CD14-positive monocyte (primary cell): ENCODE measurements around the gene MEGF6. TPM values are rescaled to one million over a fixed set of nuclear protein-coding genes. Genes with fewer than 3 reads are reported as not detected.

Source experiments
- DNase-seq, 3 donors: peaks; one replicate each; pipeline ENCODE4 v3.0.0-alpha.2; 2011 to 2022
- H2AFZ ChIP-seq: 2 replicates; pipeline ENCODE4 v1.6.0; 2012; ENCODE audit warnings: mild to moderate bottlenecking, low read depth, low read length, inconsistent platforms; ENCODE audit not compliant: insufficient read depth, poor library complexity, severe bottlenecking
- H3K27ac ChIP-seq, 2 donors: 1 replicate in 1 of 2; 2 replicates in 1 of 2; pipeline ENCODE4 v1.5.1; 2012 to 2013; ENCODE audit warnings: low read length in 2 of 2, control low read depth in 1 of 2, inconsistent platforms in 1 of 2, low read depth in 1 of 2, mild to moderate bottlenecking in 1 of 2
- H3K27me3 ChIP-seq, 2 donors: one replicate each; pipeline versions ENCODE4 v1.6.0 to v1.6.1; 2011 to 2013; ENCODE audit warnings: low read length in 2 of 2; ENCODE audit not compliant: control insufficient read depth in 2 of 2, insufficient read depth in 2 of 2
- H3K36me3 ChIP-seq, 2 donors: replicated peaks in 1 of 2; 1 replicate in 1 of 2; 2 replicates in 1 of 2; pipeline versions ENCODE4 v1.5.1 to v1.6.1; 2012 to 2013; ENCODE audit warnings: low read length in 2 of 2, control low read depth in 1 of 2, inconsistent platforms in 1 of 2, mild to moderate bottlenecking in 1 of 2; ENCODE audit not compliant: insufficient read depth in 2 of 2, control insufficient read depth in 1 of 2
- H3K4me1 ChIP-seq, 2 donors: 1 replicate in 1 of 2; 2 replicates in 1 of 2; pipeline versions ENCODE4 v1.5.1 to v1.6.1; 2012 to 2013; ENCODE audit warnings: low read length in 2 of 2, control low read depth in 1 of 2, inconsistent platforms in 1 of 2, mild to moderate bottlenecking in 1 of 2, moderate library complexity in 1 of 2; ENCODE audit not compliant: insufficient read depth in 2 of 2, control insufficient read depth in 1 of 2
- H3K4me2 ChIP-seq: replicated peaks from 2 replicates; pipeline ENCODE3; 2012; ENCODE audit warnings: low read length, moderate library complexity, mild to moderate bottlenecking; ENCODE audit not compliant: poor library complexity, severe bottlenecking; ENCODE audit errors: extremely low read depth
- H3K4me3 ChIP-seq, 3 experiments: fragments of 200-600 bp in 1 of 3; sonication (generic) in 1 of 3; replicated peaks in 1 of 3; 1 replicate in 2 of 3; 2 replicates in 1 of 3; pipeline ENCODE4 v1.5.1; 2011 to 2013; ENCODE audit warnings: low read length in 3 of 3, mild to moderate bottlenecking in 3 of 3, control low read depth in 2 of 3, low read depth in 2 of 3, inconsistent platforms in 1 of 3, moderate library complexity in 1 of 3
- H3K79me2 ChIP-seq: 2 replicates; pipeline ENCODE4 v1.6.0; 2012; ENCODE audit warnings: mild to moderate bottlenecking, control low read depth, inconsistent platforms, low read length, moderate library complexity; ENCODE audit not compliant: insufficient read depth
- H3K9ac ChIP-seq: 2 replicates; pipeline ENCODE4 v1.6.0; 2017; ENCODE audit warnings: low read length, mild to moderate bottlenecking; ENCODE audit not compliant: insufficient read depth, poor library complexity, severe bottlenecking
- H3K9me3 ChIP-seq, 2 donors: replicated peaks in 1 of 2; 1 replicate in 1 of 2; 2 replicates in 1 of 2; pipeline versions ENCODE4 v1.5.1 to v1.6.1; 2012 to 2013; ENCODE audit warnings: low read length in 2 of 2, control low read depth in 1 of 2; ENCODE audit not compliant: control insufficient read depth in 1 of 2, insufficient read depth in 1 of 2
- H4K20me1 ChIP-seq: 2 replicates; pipeline ENCODE4 v1.6.0; 2012; ENCODE audit warnings: mild to moderate bottlenecking, low read length, control low read depth, moderate library complexity; ENCODE audit not compliant: insufficient read depth
- H3K27ac Mint-ChIP-seq, 7 donors: one replicate each; pipeline ENCODE4 v1.8.0; 2020; ENCODE audit warnings: mild to moderate bottlenecking in 7 of 7, mixed read lengths in 7 of 7, moderate library complexity in 6 of 7, inconsistent platforms in 2 of 7
- H3K27me3 Mint-ChIP-seq, 3 donors: one replicate each; pipeline ENCODE4 v1.8.0; 2021 to 2022; ENCODE audit warnings: low read depth in 3 of 3, mild to moderate bottlenecking in 3 of 3, mixed read lengths in 3 of 3, moderate library complexity in 3 of 3, inconsistent platforms in 1 of 3
- H3K36me3 Mint-ChIP-seq, 2 donors: one replicate each; pipeline ENCODE4 v1.8.0; 2020; ENCODE audit warnings: mixed read lengths in 2 of 2, inconsistent platforms in 1 of 2, mild to moderate bottlenecking in 1 of 2
- H3K4me1 Mint-ChIP-seq: one replicate; pipeline ENCODE4 v1.8.0; 2020; ENCODE audit warnings: mild to moderate bottlenecking, mixed read lengths
- H3K4me3 Mint-ChIP-seq, 2 donors: one replicate each; pipeline ENCODE4 v1.8.0; 2020; ENCODE audit warnings: mild to moderate bottlenecking in 2 of 2, mixed read lengths in 2 of 2, moderate library complexity in 1 of 2
- H3K9me3 Mint-ChIP-seq, 7 donors: one replicate each; pipeline ENCODE4 v1.8.0; 2020 to 2022; ENCODE audit warnings: mixed read lengths in 7 of 7, mild to moderate bottlenecking in 6 of 7, moderate library complexity in 6 of 7, inconsistent platforms in 2 of 7
- whole genome bisulfite sequencing: methylation state at CpG from one replicate; pipeline ENCODE4 v1.1.5; 2013; ENCODE audit warnings: missing lambda C conversion rate; ENCODE audit not compliant: insufficient coverage; 5-methylcytosine and 5-hydroxymethylcytosine counted together
- intact Hi-C, 2 donors: fragments of 100-400 bp; cut with micrococcal nuclease; formaldehyde crosslinking; loops; one replicate each; pipeline versions ENCODE4 v1.15.0 to v1.15.1; 2023
- polyA plus RNA-seq, 3 donors: library from polyadenylated mRNA; depleted of rRNA in 1 of 3; unstranded in 2 of 3; stranded (reverse) in 1 of 3; fragments of 300-500 nt in 2 of 3; fragments of >200 nt in 1 of 3; fragmentation: Illumina TruSeq in 2 of 3; gene quantifications; 1 replicate in 2 of 3; 2 replicates in 1 of 3; pipeline ENCODE4 v1.2.3, GENCODE V29; 2012 to 2021
- TF ChIP-seq, protein P1 (sequence below): fragments of 200-600 bp; IDR thresholded peaks from one replicate; pipeline ENCODE4 v1.8.0; 2022; ENCODE audit warnings: antibody characterized with exemption, mild to moderate bottlenecking

The MEGF6 gene
- polyA plus RNA-seq, 3 donors, result 0.39 to 3.8 (median 1.2) TPM

DNA sequence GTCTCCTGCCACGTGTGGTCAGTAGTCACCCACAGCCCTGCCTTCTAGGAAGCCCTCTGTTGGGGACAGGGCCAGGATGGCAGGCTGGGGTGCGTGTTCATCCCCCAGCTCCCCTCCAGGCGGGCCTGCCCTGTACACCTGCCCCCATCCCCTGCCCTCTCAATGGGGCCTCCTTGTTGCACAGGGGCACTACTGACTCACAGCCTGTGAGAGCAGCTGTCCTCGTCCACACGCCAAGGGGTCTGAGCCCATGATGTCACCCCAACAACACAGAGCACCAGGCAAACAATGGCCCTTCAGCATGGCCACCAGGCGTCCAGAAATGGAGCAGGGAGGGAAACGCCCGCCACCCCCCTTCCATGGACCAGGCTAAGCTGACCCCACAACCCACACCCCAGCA is 92.6 kb downstream of the MEGF6 start:
- no peak overlapping the region for H3K4me3 Mint-ChIP-seq
- TF ChIP-seq, protein P1, sequence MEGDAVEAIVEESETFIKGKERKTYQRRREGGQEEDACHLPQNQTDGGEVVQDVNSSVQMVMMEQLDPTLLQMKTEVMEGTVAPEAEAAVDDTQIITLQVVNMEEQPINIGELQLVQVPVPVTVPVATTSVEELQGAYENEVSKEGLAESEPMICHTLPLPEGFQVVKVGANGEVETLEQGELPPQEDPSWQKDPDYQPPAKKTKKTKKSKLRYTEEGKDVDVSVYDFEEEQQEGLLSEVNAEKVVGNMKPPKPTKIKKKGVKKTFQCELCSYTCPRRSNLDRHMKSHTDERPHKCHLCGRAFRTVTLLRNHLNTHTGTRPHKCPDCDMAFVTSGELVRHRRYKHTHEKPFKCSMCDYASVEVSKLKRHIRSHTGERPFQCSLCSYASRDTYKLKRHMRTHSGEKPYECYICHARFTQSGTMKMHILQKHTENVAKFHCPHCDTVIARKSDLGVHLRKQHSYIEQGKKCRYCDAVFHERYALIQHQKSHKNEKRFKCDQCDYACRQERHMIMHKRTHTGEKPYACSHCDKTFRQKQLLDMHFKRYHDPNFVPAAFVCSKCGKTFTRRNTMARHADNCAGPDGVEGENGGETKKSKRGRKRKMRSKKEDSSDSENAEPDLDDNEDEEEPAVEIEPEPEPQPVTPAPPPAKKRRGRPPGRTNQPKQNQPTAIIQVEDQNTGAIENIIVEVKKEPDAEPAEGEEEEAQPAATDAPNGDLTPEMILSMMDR, result no peak
- H3K27me3 Mint-ChIP-seq, result peaks cover 0 to 7% (median 0%) of the 10 kb centered on the region in 3 donors
- Histone ChIP-seq H4K20me1 (no peaks in the 10 kb centered on the region), H3K4me3 (no peak overlapping the region), H3K4me2 (no peak overlapping the region), H2AFZ (no peak overlapping the region), H3K36me3 (no peaks in the 10 kb centered on the region), H3K4me1 (no peaks in the 10 kb centered on the region), H3K9me3 (no peaks in the 10 kb centered on the region), H3K27ac (no peak overlapping the region), H3K27me3 (no peaks in the 10 kb centered on the region), H3K79me2 (no peaks in the 10 kb centered on the region), H3K9ac (no peak overlapping the region)
- WGBS, result 93% methylated on average over 6 of the region's 8 CpGs
- peaks cover 0 to 4% (median 0%) of the 10 kb centered on the region in 7 donors for H3K9me3 Mint-ChIP-seq
- H3K36me3 Mint-ChIP-seq, result no peaks in the 10 kb centered on the region
- intact Hi-C loops, result no loop called here
- peaks cover 2% of the 10 kb centered on the region for H3K4me1 Mint-ChIP-seq
- H3K27ac Mint-ChIP-seq, result no peak overlapping the region
- no peak for DNase-seq

DNA sequence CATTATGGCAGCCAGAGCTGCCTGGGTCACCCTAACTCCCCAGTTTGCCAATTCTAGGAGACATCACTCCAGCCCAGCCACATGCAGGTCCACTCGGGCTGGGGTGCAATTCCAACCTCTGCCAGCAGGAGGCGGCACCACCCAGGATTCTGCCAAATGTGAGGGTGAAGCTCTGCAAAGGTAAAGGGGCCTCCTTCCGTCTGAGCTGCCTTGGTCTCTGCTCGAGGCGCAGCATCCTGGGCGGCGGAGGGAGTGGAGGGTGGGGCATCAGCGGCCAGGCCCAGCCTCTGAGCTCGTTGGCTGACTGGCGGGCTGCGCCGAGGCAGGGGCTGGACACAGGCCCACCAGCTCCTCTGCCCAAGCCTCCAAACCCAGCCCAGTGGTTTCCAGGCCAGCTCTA is 93.1 kb downstream of the MEGF6 start:
- no peaks in the 10 kb centered on the region for H3K36me3 ChIP-seq
- no peaks in the 10 kb centered on the region for H3K79me2 ChIP-seq
- H3K27me3 ChIP-seq, result no peaks in the 10 kb centered on the region
- H3K9me3 ChIP-seq, result no peaks in the 10 kb centered on the region
- DNase-seq, result no peak
- WGBS, result 97% methylated on average over 12 of the region's 12 CpGs
- Mint-ChIP-seq H3K27me3 (peaks cover 0 to 7% (median 0%) of the 10 kb centered on the region in 3 donors), H3K27ac (no peak overlapping the region), H3K4me1 (peaks cover 2% of the 10 kb centered on the region), H3K9me3 (peaks cover 0 to 4% (median 0%) of the 10 kb centered on the region in 7 donors), H3K36me3 (no peaks in the 10 kb centered on the region), H3K4me3 (no peak overlapping the region)
- intact Hi-C loops, result no loop called here
- H2AFZ ChIP-seq, result no peak overlapping the region
- H3K9ac ChIP-seq, result no peak overlapping the region
- H3K4me2 ChIP-seq, result no peak overlapping the region
- H3K4me1 ChIP-seq, result no peaks in the 10 kb centered on the region
- no peak overlapping the region for H3K4me3 ChIP-seq
- TF ChIP-seq, protein P1, result peak; percentile 77
- no peak overlapping the region for H3K27ac ChIP-seq
- H4K20me1 ChIP-seq, result no peaks in the 10 kb centered on the region
